ENCODE results near the gene MAGI2. TPM values are rescaled to one million over a fixed set of nuclear protein-coding genes. Genes with fewer than 3 reads are reported as not detected.

MAGI2 gene
- total and polyA plus RNA-seq, 4 donors, result 3.7 to 25.5 (median 11.6) TPM

- H3K4me1 ChIP-seq (ENCODE audit: control insufficient read depth in 1 of 2, insufficient read depth in 2 of 2, low read length in 2 of 2), result no peaks in the 10 kb centered on the region
- no peaks in the 10 kb centered on the region for H3K9me3 ChIP-seq (ENCODE audit: control insufficient read depth, low read length)
- WGBS, 2 donors, result 86% methylated on average over 2 of the region's 2 CpGs
- H3K27me3 ChIP-seq (ENCODE audit: control insufficient read depth in 1 of 2, insufficient read depth in 2 of 2, low read length in 1 of 2), result no peaks in the 10 kb centered on the region
- no peak for DNase-seq
- ATAC-seq (ENCODE audit: low FRiP score), result no peak
- intact Hi-C loops (cut with DNase I), result no loop called here
- H3K4me3 ChIP-seq (ENCODE audit: low read length in 2 of 2), result no peak overlapping the region
- H3K27ac ChIP-seq (ENCODE audit: low read depth in 1 of 2, low read length in 2 of 2), result no peak overlapping the region
- no peaks in the 10 kb centered on the region for H3K36me3 ChIP-seq (ENCODE audit: control insufficient read depth in 1 of 2, insufficient read depth in 2 of 2, low read length in 1 of 2)
Observed at GRCh38 chr7:79011921-79012320, 441.5 kb downstream of the MAGI2 start.

GRCh38 chr7:79009647-79010046, 443.8 kb downstream of the MAGI2 start:
- Histone ChIP-seq H3K9me3 (ENCODE audit: control insufficient read depth, low read length) (no peaks in the 10 kb centered on the region), H3K4me3 (ENCODE audit: low read length in 2 of 2) (no peak overlapping the region), H3K27ac (ENCODE audit: low read depth in 1 of 2, low read length in 2 of 2) (no peak overlapping the region), H3K36me3 (ENCODE audit: control insufficient read depth in 1 of 2, insufficient read depth in 2 of 2, low read length in 1 of 2) (no peaks in the 10 kb centered on the region), H3K27me3 (ENCODE audit: control insufficient read depth in 1 of 2, insufficient read depth in 2 of 2, low read length in 1 of 2) (no peaks in the 10 kb centered on the region), H3K4me1 (ENCODE audit: control insufficient read depth in 1 of 2, insufficient read depth in 2 of 2, low read length in 2 of 2) (no peaks in the 10 kb centered on the region)
- intact Hi-C loops (cut with DNase I), result no loop called here
- ATAC-seq (ENCODE audit: low FRiP score) (no peak), DNase-seq (no peak)

GRCh38 chr7:79008786-79009185, 444.7 kb downstream of the MAGI2 start:
- WGBS, 2 donors, result 46 to 54% methylated on average over 1 of the region's 1 CpG
- Histone ChIP-seq H3K4me3 (ENCODE audit: low read length in 2 of 2) (no peak overlapping the region), H3K27me3 (ENCODE audit: control insufficient read depth in 1 of 2, insufficient read depth in 2 of 2, low read length in 1 of 2) (no peaks in the 10 kb centered on the region), H3K27ac (ENCODE audit: low read depth in 1 of 2, low read length in 2 of 2) (no peak overlapping the region), H3K4me1 (ENCODE audit: control insufficient read depth in 1 of 2, insufficient read depth in 2 of 2, low read length in 2 of 2) (no peaks in the 10 kb centered on the region), H3K9me3 (ENCODE audit: control insufficient read depth, low read length) (no peaks in the 10 kb centered on the region), H3K36me3 (ENCODE audit: control insufficient read depth in 1 of 2, insufficient read depth in 2 of 2, low read length in 1 of 2) (no peaks in the 10 kb centered on the region)
- intact Hi-C loops (cut with DNase I), result no loop called here
- DNase-seq (no peak), ATAC-seq (ENCODE audit: low FRiP score) (no peak)

- intact Hi-C loops (cut with DNase I), result no loop called here
- H3K27me3 ChIP-seq (ENCODE audit: control insufficient read depth in 1 of 2, insufficient read depth in 2 of 2, low read length in 1 of 2), result no peaks in the 10 kb centered on the region
- no peak overlapping the region for H3K27ac ChIP-seq (ENCODE audit: low read depth in 1 of 2, low read length in 2 of 2)
- no peaks in the 10 kb centered on the region for H3K4me1 ChIP-seq (ENCODE audit: control insufficient read depth in 1 of 2, insufficient read depth in 2 of 2, low read length in 2 of 2)
- no peak overlapping the region for H3K4me3 ChIP-seq (ENCODE audit: low read length in 2 of 2)
- DNase-seq (no peak), ATAC-seq (ENCODE audit: low FRiP score) (no peak)
- H3K36me3 ChIP-seq (ENCODE audit: control insufficient read depth in 1 of 2, insufficient read depth in 2 of 2, low read length in 1 of 2), result no peaks in the 10 kb centered on the region
- H3K9me3 ChIP-seq (ENCODE audit: control insufficient read depth, low read length), result no peaks in the 10 kb centered on the region
Observed at GRCh38 chr7:78996013-78996412, 457.5 kb downstream of the MAGI2 start.

- ATAC-seq (ENCODE audit: low FRiP score) (no peak), DNase-seq (no peak)
- Histone ChIP-seq H3K9me3 (ENCODE audit: control insufficient read depth, low read length) (no peaks in the 10 kb centered on the region), H3K4me1 (ENCODE audit: control insufficient read depth in 1 of 2, insufficient read depth in 2 of 2, low read length in 2 of 2) (no peaks in the 10 kb centered on the region), H3K4me3 (ENCODE audit: low read length in 2 of 2) (no peak overlapping the region), H3K36me3 (ENCODE audit: control insufficient read depth in 1 of 2, insufficient read depth in 2 of 2, low read length in 1 of 2) (no peaks in the 10 kb centered on the region), H3K27me3 (ENCODE audit: control insufficient read depth in 1 of 2, insufficient read depth in 2 of 2, low read length in 1 of 2) (no peaks in the 10 kb centered on the region), H3K27ac (ENCODE audit: low read depth in 1 of 2, low read length in 2 of 2) (no peak overlapping the region)
- intact Hi-C loops (cut with DNase I), result no loop called here
Observed at GRCh38 chr7:78993341-78993740, 460.1 kb downstream of the MAGI2 start.

GRCh38 chr7:78985509-78985908, 468.0 kb downstream of the MAGI2 start:
- Histone ChIP-seq H3K27ac (ENCODE audit: low read depth in 1 of 2, low read length in 2 of 2) (no peak overlapping the region), H3K36me3 (ENCODE audit: control insufficient read depth in 1 of 2, insufficient read depth in 2 of 2, low read length in 1 of 2) (no peaks in the 10 kb centered on the region), H3K27me3 (ENCODE audit: control insufficient read depth in 1 of 2, insufficient read depth in 2 of 2, low read length in 1 of 2) (no peaks in the 10 kb centered on the region), H3K4me1 (ENCODE audit: control insufficient read depth in 1 of 2, insufficient read depth in 2 of 2, low read length in 2 of 2) (no peaks in the 10 kb centered on the region), H3K4me3 (ENCODE audit: low read length in 2 of 2) (no peak overlapping the region), H3K9me3 (ENCODE audit: control insufficient read depth, low read length) (no peaks in the 10 kb centered on the region)
- intact Hi-C loops (cut with DNase I), result no loop called here
- no peak for DNase-seq
- ATAC-seq (ENCODE audit: low FRiP score), result no peak
- WGBS, 2 donors, result 83% methylated on average over 3 of the region's 3 CpGs

- Histone ChIP-seq H3K4me1 (ENCODE audit: control insufficient read depth in 1 of 2, insufficient read depth in 2 of 2, low read length in 2 of 2) (no peaks in the 10 kb centered on the region), H3K27me3 (ENCODE audit: control insufficient read depth in 1 of 2, insufficient read depth in 2 of 2, low read length in 1 of 2) (no peaks in the 10 kb centered on the region), H3K4me3 (ENCODE audit: low read length in 2 of 2) (no peak overlapping the region), H3K27ac (ENCODE audit: low read depth in 1 of 2, low read length in 2 of 2) (no peak overlapping the region), H3K9me3 (ENCODE audit: control insufficient read depth, low read length) (no peaks in the 10 kb centered on the region), H3K36me3 (ENCODE audit: control insufficient read depth in 1 of 2, insufficient read depth in 2 of 2, low read length in 1 of 2) (no peaks in the 10 kb centered on the region)
- DNase-seq (no peak), ATAC-seq (ENCODE audit: low FRiP score) (no peak)
- intact Hi-C loops (cut with DNase I), result no loop called here
Observed at GRCh38 chr7:78983483-78983882, 470.0 kb downstream of the MAGI2 start.

GRCh38 chr7:78970440-78970916, 483.0 kb downstream of the MAGI2 start:
- Histone ChIP-seq H3K36me3 (ENCODE audit: control insufficient read depth in 1 of 2, insufficient read depth in 2 of 2, low read length in 1 of 2) (no peaks in the 10 kb centered on the region), H3K27me3 (ENCODE audit: control insufficient read depth in 1 of 2, insufficient read depth in 2 of 2, low read length in 1 of 2) (no peaks in the 10 kb centered on the region), H3K27ac (ENCODE audit: low read depth in 1 of 2, low read length in 2 of 2) (no peak overlapping the region), H3K9me3 (ENCODE audit: control insufficient read depth, low read length) (no peaks in the 10 kb centered on the region), H3K4me3 (ENCODE audit: low read length in 2 of 2) (no peak overlapping the region), H3K4me1 (ENCODE audit: control insufficient read depth in 1 of 2, insufficient read depth in 2 of 2, low read length in 2 of 2) (no peaks in the 10 kb centered on the region)
- intact Hi-C loops (cut with DNase I), result no loop called here
- no peak for ATAC-seq (ENCODE audit: low FRiP score)
- no peak for DNase-seq

- Histone ChIP-seq H3K9me3 (ENCODE audit: control insufficient read depth, low read length) (no peaks in the 10 kb centered on the region), H3K4me3 (ENCODE audit: low read length in 2 of 2) (no peak overlapping the region), H3K27ac (ENCODE audit: low read depth in 1 of 2, low read length in 2 of 2) (no peak overlapping the region), H3K27me3 (ENCODE audit: control insufficient read depth in 1 of 2, insufficient read depth in 2 of 2, low read length in 1 of 2) (no peaks in the 10 kb centered on the region), H3K4me1 (ENCODE audit: control insufficient read depth in 1 of 2, insufficient read depth in 2 of 2, low read length in 2 of 2) (no peaks in the 10 kb centered on the region), H3K36me3 (ENCODE audit: control insufficient read depth in 1 of 2, insufficient read depth in 2 of 2, low read length in 1 of 2) (no peaks in the 10 kb centered on the region)
- intact Hi-C loops (cut with DNase I), result no loop called here
- no peak for ATAC-seq (ENCODE audit: low FRiP score)
- 89 to 90% methylated on average over 11 of the region's 11 CpGs for WGBS, 2 donors
- DNase-seq, result no peak
Observed at GRCh38 chr7:78968951-78969350, 484.5 kb downstream of the MAGI2 start.
